GM21619 (cell line): ENCODE measurements around the gene PRODH2.
"Not testable (repeated sequence)": the region's sequence is repeated elsewhere in the genome, so short reads cannot be mapped to it uniquely, and the experiment has no call there.

Experiments
- ATAC-seq: cut with Tn5 transposase; IDR thresholded peaks from one replicate; pipeline ENCODE4 v1.9.1; 2021; ENCODE audit not compliant: unreplicated experiment

The PRODH2 gene

DNA sequence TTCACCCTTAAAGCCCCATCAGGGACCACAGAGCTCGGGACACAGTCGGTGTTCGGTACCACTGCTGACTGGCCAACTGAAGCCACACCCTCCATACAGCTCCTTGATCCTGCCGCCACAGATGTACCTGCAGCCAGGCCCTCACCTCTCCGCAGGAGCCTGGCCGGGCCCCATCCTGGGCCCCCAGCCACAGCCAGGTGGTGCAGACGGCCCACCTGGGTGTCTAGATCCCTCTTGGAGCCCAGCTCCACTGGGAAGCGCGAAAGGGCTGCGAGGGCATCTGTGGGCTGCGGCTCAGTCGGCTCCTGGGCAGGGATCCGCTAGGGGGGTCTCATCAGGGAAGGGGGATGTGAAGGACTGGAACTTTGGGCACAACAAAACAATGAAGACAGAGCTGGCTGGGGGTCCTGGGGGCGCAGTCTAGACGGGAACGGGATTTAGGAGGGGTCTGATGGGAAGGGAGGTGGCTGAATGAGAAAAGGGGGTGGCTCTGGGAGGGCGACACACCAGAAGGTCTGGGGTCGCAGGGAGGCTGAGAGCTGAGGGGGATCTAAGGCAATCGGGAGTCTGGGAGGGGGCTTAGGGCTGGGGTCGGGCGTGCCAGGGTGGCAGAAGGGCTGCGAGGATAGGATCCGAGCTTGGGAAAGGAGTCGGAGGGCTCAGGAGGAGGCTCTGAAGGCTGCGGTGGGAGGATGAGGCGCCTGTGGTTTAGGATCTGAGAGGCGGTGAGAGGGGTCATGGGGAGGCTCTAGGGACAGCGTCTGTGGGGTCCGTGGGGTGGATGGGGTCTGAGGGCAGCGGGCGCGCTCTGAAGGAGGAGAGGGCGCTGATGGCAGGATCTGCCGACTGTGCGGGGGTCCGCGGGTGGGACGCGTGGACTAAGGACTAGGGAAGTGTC is 15.8 kb downstream of the PRODH2 start:
- ATAC-seq: no peak

DNA sequence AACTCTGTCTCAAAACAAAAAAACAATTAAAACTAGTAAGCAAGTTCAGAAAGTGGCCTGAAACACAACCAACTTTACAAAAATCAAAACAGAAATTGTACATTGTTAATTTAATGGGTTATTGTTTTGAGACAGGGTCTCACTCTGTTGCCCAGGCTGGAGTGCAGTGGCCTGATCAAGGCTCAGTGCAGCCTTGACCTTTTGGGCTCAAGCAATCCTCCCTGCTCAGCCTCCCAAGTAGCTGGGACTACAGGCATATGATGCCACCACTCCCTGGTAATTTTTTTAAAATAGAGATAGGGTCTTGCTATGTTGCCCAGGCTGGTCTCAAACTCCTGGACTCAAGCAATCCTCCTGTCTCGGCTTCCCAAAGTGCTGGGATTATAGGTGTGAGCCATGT is 17.1 kb downstream of the PRODH2 start:
- ATAC-seq: not testable (repeated sequence)

DNA sequence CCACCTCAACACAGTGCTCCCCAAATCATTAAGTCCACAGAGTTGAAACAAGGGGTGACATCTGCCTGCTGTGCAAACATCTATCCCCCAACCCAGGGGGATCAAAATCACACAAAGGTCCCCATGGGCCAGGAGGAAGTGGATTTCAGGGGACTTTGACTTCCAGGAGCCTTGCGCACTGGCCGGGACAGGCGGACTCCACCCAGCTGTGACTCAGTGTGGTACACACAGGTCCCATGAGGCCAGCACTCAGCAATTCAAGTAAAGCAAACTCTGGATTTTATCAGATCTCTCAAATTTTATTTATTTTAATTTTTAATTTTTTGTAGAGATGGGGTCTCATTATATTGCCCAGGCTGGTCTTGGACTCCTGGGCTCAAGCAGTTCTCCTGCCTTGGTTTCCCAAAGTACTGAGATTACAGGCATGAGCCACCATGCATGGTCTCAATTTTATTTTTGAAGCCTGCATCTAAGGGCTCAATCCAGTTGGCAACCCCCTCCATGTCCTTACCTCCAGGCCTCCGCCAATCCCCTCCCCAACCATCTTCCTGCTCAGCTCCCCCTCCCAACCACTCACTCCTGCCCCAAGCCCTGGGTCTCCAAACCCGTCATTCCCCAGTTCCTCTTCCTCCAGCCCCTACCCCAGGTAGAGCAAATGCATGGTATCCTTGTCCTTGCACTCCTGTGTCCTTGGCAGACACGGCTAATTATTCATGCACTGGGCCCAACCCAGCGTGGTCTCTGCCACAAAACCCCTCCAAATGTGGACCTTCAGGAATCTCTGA is 19.1 kb downstream of the PRODH2 start:
- no peak for ATAC-seq

DNA sequence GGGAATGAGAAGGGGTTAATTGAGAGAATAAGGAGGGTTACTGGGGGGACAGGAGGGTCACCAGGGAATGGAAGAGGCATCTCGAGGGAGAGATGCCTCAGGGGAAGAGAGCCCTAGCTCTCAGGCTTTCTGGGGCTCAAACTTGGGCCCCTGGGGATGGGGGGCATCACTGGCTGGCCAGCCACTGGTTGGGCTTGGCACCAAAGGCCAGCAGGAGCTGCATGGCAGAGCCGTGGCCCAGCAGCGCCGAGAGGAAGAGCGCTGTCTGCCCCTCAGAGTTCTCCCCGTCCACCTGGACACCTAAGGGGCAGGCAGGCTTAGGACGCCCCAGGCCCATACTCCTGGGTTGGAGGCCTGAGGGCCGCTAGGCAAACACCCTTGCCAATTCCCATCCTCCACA is 19.8 kb downstream of the PRODH2 start:
- no peak for ATAC-seq

DNA sequence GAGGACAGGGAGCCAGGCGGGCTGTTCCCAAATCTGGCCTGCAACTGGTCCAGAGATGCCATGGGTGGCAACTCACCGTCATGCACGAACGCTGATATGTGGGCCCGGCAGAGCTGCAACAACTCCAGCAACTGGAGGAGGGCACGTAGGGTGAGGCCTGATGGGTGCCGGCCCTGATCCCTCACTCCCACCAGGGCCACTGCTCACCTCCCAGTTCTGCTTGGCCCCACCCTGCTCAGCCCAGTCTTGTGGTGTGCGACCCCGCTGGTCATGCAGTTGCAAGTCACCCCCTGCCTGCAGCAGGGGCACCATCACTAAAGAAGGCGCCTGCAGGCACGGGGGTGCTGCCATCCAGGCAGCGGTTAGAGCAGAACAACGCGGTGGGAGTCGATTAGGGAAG is 20.3 kb downstream of the PRODH2 start:
- ATAC-seq: no peak

DNA sequence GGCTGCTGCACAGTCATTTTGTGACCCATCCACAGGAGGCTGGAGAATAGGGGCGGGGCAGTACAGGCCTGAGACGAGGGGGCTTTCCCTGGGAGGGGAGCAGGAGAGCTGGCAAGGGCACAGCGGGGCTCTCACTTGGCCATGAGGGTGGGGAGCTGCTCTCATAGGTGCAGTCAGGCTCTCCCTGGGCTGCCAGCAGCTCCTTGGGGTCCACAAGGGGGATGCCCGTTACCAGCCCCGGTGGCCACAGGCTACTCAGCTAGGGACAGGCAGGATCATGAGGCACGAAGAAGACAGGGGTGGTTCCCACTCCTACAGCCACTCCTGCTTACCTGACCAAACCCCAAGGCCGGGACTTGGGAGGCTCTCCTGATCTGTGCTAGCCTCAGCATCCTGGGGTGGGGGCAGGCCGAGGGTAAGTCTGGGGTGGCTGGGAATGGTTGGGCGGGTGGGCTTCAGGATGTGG is 20.8 kb downstream of the PRODH2 start:
- no peak for ATAC-seq

DNA sequence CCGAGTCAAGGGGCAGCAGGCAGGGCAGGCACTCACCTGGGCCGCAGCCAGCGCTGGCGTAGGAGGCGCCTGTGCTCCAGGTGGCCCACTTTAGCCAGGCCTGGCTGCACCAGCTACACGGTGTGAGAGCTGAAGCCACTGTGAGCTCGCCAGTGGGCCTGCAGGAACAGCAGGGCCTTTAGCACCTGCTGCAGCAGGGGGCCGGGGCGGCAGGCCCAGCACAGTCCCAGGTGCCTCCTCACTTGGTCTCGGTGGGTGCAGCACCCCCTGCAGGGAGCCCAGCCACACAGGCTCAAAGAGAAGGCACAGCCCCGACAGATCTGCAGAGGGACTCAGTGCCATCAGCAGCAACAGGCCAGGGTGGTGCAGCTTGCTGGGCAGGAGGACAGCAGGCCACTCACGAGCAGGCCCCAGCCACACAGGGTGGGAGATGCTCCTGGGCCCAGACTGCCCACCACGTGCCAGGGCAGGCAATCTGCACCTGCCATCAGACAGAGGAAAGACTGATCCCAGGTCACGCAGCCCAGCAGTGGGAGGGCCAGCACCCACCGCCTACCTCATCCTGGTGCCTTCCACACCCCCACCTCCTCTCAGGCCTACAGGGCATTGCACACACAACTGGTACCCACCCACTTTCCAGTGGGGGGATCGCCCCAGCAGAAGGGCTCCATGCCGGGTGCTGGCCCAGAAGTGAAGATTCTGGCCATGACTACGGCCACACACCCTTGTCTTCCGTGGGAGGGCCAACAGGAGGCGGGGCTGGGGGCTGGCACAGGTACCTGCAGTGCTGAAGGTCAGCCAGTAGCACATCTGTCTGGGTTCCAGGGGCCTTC is 21.4 kb downstream of the PRODH2 start:
- ATAC-seq: no peak

DNA sequence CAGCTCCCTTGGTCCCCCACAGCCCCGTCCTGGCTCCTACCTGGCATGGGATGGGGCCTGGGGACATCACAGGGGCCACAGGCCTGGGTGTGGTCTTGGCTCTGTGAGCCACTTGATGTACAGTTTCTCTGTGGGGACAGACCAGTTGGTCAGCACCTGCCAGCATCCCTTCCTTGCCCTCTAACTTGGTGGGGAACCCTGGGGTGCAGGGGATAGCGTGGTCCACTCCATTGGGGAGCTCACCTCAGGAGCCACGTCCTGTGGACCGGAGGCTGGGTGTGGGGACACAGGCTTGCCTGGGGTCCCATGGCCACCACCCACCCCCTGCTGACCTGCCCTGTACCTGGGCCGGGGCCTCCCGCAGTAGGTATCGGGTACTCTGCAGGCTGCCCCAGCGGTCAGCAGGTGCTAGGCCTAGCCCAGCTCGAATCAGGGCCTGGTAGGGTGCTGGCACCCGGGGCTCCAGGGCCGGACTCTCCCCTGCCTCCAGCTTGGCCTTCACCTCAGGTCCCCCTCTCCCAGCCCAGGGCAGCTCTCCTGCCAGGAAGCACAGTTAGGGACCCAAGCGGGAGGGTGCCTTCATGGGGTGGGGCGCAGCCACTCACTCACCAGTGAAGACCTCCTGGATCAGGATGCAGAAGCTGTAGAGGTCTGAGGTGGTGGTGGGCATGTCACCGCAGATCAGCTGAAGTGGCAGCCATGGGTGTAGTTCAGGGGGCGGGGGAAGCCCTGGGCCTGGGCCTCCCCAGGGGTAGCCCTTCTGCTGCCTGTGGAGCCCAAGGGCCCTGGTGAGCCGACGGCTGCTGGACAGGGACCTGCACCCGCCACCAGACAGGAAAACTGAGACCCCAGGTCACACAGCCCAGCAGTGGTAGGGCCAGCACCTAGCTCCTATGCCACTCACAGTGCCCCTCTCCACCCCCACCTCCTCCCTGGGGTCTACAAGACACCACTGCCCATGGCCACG is 22.4 kb downstream of the PRODH2 start:
- ATAC-seq: no peak

DNA sequence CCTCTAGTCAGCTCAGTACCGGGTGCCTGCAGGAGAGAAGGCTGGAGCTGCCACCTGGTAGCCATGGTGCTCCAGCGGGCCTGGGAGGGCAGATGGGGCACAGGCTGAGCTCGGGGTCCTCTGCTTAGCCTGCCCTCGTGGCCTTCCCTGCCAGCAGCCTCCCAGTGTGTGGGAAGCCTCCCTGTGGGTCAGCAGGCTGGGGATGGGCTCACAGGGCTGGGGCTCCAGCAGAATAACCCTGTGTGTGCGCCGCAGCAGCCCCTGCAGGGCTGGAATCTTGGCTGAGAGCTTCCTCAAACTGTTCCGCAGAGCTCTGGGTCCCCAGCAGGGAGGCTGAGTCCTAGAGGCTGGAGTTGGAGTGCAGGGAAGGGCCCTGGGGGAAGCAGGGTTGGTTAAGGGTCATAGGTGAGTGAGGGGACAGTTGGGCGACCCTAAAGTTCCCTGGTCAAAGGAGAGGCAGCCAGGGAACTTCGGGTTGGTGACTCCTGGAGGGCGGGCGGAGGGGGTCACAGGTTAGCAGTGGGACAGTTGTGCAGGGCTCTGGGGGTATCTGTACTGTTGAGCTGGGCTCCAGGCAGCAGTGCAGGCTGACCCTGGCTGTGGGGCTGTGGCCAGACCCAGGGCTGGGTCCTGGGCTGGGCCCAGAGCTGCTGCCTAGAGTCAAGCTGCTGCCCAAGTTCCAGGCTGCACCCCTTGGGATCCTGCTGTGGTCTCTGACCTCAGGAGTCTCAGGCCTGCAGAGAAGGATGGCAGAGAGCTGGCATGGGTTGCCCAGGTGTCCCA is 23.3 kb downstream of the PRODH2 start:
- ATAC-seq: no peak

DNA sequence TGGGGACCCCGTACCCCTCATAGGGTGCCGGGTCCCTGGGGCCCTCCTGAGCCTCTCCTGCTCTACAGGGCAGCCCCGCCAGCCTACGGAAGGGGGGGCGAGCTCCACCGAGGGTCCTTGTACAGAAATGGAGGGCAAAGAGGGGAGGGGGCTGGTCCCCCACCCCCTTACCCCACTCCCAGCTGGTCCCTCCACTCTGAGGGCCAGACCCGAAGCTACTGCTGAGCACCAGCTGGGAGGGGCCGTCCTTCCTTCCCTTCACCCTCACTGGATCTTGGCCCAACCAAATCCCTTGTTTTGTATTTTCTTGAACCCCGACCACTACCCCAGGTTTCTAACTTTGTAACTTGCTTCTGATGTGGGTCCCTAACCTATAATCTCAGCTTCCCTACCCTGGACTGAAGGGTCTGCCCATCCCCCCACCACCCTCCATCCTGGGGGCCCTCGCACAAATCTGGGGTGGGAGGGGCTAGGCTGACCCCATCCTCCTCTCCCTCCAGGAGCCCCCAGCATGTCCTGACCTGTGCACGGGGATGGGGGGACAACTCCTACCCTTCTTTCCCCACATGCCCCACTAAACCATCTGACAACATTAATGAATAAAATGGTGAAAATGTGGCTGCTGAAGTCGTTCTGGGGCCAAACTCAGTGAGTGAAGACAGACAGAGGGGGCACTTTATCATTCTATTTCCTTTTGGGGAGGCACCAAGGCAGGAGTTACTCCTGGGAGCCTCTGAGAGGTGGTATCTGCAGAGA is 24.3 kb downstream of the PRODH2 start:
- no peak for ATAC-seq

DNA sequence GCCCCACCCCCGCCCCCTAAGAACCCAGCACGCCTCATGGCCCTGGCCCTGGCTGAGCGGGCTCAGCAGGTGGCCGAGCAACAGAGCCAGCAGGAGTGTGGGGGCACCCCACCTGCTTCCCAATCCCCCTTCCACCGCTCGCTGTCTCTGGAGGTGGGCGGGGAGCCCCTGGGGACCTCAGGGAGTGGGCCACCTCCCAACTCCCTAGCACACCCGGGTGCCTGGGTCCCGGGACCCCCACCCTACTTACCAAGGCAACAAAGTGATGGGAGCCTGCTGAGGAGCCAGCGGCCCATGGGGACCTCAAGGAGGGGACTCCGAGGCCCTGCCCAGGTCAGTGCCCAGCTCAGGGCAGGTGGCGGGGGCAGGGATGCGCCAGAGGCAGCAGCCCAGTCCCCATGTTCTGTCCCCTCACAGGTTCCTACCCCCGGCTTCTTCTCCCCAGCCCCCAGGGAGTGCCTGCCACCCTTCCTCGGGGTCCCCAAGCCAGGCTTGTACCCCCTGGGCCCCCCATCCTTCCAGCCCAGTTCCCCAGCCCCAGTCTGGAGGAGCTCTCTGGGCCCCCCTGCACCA is 25.3 kb downstream of the PRODH2 start:
- ATAC-seq: no peak

DNA sequence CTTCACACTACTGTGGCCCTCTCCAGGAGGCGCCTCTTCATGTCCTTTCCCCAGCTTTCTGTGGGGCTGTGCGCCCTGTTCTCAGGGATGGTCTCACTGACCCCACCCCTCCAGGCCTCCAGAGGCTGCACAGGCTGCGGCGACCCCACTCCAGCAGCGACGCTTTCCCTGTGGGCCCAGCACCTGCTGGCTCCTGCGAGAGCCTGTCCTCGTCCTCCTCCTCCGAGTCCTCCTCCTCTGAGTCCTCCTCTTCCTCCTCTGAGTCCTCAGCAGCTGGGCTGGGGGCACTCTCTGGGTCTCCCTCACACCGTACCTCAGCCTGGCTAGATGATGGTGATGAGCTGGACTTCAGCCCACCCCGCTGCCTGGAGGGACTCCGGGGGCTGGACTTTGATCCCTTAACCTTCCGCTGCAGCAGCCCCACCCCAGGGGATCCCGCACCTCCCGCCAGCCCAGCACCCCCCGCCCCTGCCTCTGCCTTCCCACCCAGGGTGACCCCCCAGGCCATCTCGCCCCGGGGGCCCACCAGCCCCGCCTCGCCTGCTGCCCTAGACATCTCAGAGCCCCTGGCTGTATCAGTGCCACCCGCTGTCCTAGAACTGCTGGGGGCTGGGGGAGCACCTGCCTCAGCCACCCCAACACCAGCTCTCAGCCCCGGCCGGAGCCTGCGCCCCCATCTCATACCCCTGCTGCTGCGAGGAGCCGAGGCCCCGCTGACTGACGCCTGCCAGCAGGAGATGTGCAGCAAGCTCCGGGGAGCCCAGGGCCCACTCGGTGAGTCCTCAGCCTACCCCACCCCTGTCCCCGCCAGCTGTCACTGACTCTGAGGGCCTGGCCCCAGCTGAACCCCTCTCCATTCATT is 26.1 kb downstream of the PRODH2 start:
- ATAC-seq: no peak

DNA sequence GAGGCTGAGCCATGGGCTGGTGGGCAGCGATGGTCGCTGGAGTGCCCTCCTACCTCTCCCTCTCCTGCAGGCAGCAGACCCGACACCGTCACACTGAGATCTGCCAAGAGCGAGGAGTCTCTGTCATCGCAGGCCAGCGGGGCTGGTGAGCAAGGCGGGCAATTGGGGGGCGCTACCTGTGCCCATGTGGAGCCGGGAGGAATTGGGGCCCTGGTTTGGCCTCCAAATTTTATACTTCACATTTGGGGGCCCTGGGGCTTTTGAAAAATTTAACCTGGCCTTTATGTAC is 27.4 kb downstream of the PRODH2 start:
- no peak for ATAC-seq

DNA sequence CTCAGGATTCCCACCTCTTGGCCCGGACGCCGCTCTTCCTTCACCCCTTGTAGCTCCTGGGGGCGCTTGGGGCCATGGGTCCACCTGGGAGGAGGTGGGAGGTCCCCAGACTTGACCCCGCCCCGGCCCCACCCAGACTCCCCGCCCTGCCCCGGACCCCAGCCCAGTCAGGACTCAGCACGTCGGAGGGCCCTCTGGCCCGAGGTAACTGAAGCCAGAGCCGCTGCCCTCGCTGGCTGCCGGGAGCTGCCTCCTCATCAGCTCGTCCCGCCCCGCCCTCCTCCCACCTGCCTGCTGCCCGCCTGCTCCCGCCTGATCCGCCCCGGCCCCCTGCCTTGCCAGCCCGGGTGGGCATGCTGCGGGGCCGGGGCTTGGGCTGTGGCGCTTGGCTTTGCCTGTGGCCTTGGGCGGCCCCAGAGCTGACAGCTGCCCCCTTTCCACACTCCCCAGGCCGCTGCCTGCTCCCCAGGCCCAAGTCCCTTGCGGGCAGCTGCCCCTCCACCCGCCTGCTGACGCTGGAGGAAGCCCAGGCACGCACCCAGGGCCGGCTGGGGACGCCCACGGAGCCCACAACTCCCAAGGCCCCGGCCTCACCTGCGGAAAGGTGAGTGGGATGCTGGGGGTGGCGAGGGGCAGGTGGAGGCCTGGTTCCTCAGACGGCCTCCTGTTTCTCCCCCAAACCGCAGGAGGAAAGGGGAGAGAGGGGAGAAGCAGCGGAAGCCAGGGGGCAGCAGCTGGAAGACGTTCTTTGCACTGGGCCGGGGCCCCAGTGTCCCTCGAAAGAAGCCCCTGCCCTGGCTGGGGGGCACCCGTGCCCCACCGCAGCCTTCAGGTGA is 27.9 kb downstream of the PRODH2 start:
- no peak for ATAC-seq

DNA sequence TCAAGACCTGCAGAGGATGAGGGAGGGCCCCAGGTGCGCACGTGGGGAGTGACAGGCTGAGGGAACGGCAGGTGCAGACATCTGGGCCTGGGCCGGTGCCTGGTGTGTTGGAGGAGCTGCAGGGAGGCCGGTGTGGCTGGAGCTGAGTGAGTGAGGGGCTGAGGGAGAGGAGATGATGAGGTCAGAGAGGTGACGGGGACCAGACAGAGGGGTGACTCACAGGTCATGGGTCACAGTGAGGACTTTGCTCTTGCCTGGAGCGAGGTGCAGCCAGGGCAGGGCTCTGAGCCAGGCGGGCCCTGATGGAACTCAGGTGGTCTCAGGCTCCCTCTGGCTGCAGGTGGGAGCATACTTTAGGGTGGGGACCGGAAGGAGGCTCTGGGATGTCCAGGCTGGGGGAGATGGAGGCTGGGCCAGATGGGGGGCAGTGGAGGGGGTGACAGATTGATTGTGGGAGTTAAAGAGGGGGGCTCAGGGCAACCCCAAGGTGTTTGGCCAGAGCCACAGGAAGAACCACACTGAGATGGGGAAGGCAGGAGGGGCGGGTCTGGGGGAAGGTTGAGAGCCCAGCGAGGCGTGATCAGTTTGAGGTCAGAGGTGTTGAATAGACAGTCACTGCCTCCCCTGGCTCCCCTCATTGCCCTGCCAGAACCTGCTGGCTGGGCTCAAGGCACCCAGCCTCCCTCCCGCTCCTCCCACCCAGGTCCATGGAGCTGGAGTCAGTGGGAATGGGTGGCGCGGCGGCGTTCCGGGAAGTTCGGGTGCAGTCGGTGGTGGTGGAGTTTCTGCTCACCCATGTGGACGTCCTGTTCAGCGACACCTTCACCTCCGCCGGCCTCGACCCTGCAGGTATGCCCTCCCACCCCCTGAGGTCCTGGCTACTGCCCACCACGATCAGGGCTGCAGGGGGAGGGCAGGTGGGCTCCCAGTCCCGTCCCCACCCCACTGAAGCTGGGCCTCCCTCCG is 28.9 kb downstream of the PRODH2 start:
- no peak for ATAC-seq
